Peyer's patch (tissue), 4 donors: Measurements from ENCODE around the gene KIFC3. TPM values are rescaled to one million over a fixed set of nuclear protein-coding genes. Genes with fewer than 3 reads are reported as not detected.

Experiments
- DNase-seq, 3 donors: peaks; one replicate each; pipeline ENCODE4 v3.0.0-alpha.2; 2017 to 2019
- H3K27ac ChIP-seq, 4 donors: fragments of 200-600 bp; sonication (generic); one replicate each; pipeline ENCODE4 v1.5.1; 2016 to 2019
- H3K27me3 ChIP-seq, 2 donors: fragments of 200-600 bp; sonication (generic); one replicate each; pipeline ENCODE4 v1.5.1; 2019
- H3K36me3 ChIP-seq, 3 donors: fragments of 200-600 bp; sonication (generic); one replicate each; pipeline ENCODE4 v1.5.1; 2016 to 2019
- H3K4me1 ChIP-seq, 4 donors: fragments of 200-600 bp; sonication (generic); one replicate each; pipeline ENCODE4 v1.5.1; 2016 to 2019
- H3K4me3 ChIP-seq, 4 donors: fragments of 200-600 bp; sonication (generic); 1 replicate in 3 of 4; 2 replicates in 1 of 4; pipeline ENCODE4 v1.5.1; 2016 to 2019; ENCODE audit warnings: mild to moderate bottlenecking in 1 of 4
- H3K9me3 ChIP-seq, 4 donors: fragments of 200-600 bp; sonication (generic); one replicate each; pipeline ENCODE4 v1.5.1; 2016 to 2019; ENCODE audit warnings: mild to moderate bottlenecking in 1 of 4
- POLR2A ChIP-seq, 2 donors: fragments of 450-650 bp; IDR thresholded peaks; one replicate each; pipeline ENCODE4 v1.5.1; 2017; ENCODE audit warnings: antibody characterized with exemption in 2 of 2, mild to moderate bottlenecking in 2 of 2, moderate library complexity in 2 of 2
- total RNA-seq, 4 donors: library from RNA; depleted of rRNA; stranded (reverse); fragments of >200 nt; gene quantifications; one replicate each; pipeline ENCODE4 v1.1.0, GENCODE V29; 2016
- TF ChIP-seq, protein P1 (sequence below), 6 experiments: fragments of 450-650 bp in 4 of 6; fragments of 200-600 bp in 2 of 6; sonication (generic) in 1 of 6; IDR thresholded peaks; one replicate each; pipeline ENCODE4 v1.5.1; 2017 to 2019; ENCODE audit warnings: antibody characterized with exemption in 6 of 6, mild to moderate bottlenecking in 3 of 6, moderate library complexity in 1 of 6

The KIFC3 gene
- total RNA-seq, 4 donors from 2014 or later = 29.7 to 530 (median 272) TPM

DNA sequence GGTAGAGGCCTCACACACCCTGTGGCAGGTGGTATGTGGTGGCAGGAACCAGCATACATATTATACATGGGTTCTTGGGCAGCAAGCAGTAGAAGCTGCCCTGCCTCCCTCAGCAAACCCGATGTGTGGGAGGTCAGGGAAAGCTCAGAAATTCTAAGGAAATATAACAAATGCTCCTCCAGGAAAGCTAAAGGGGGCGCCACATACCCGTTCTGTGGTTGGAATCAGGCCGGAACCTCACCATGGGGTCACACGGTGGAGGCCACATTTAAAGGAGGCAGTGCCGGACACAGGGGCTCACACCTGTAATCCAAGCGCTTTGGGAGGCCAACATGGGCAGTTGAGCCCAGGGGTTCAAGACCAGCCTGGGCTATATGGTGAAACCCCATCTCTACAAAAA is 79.1 kb downstream of the KIFC3 start:
- H3K27ac ChIP-seq = no peak overlapping the region
- no peak overlapping the region for H3K4me3 ChIP-seq
- peak in 1 of 3 donors; percentile 24 for DNase-seq
- no peaks in the 10 kb centered on the region for H3K36me3 ChIP-seq
- H3K27me3 ChIP-seq = no peaks in the 10 kb centered on the region
- H3K4me1 ChIP-seq = no peaks in the 10 kb centered on the region
- no peaks in the 10 kb centered on the region for H3K9me3 ChIP-seq
- no peak for TF ChIP-seq POLR2A (IDR thresholded peaks at IDR 0.05)
- TF ChIP-seq, protein P1, sequence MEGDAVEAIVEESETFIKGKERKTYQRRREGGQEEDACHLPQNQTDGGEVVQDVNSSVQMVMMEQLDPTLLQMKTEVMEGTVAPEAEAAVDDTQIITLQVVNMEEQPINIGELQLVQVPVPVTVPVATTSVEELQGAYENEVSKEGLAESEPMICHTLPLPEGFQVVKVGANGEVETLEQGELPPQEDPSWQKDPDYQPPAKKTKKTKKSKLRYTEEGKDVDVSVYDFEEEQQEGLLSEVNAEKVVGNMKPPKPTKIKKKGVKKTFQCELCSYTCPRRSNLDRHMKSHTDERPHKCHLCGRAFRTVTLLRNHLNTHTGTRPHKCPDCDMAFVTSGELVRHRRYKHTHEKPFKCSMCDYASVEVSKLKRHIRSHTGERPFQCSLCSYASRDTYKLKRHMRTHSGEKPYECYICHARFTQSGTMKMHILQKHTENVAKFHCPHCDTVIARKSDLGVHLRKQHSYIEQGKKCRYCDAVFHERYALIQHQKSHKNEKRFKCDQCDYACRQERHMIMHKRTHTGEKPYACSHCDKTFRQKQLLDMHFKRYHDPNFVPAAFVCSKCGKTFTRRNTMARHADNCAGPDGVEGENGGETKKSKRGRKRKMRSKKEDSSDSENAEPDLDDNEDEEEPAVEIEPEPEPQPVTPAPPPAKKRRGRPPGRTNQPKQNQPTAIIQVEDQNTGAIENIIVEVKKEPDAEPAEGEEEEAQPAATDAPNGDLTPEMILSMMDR (IDR thresholded peaks at IDR 0.05) = peak in 4 of 6 experiments; percentile 5 to 19 (median 14)

- Histone ChIP-seq H3K27me3 (no peaks in the 10 kb centered on the region), H3K36me3 (no peaks in the 10 kb centered on the region), H3K4me3 (no peak overlapping the region), H3K4me1 (no peaks in the 10 kb centered on the region), H3K27ac (no peak overlapping the region), H3K9me3 (no peaks in the 10 kb centered on the region)
- TF ChIP-seq, protein P1 (IDR thresholded peaks at IDR 0.05) = no peak
- TF ChIP-seq POLR2A (IDR thresholded peaks at IDR 0.05) = no peak
- peak in 1 of 3 donors; percentile 26 for DNase-seq
Observed at GRCh38 chr16:57722651-57723050, 79.6 kb downstream of the KIFC3 start.

GRCh38 chr16:57722210-57722499 is 80.1 kb downstream of the KIFC3 start:
- Histone ChIP-seq H3K4me1 (no peaks in the 10 kb centered on the region), H3K36me3 (no peaks in the 10 kb centered on the region), H3K4me3 (no peak overlapping the region), H3K9me3 (no peaks in the 10 kb centered on the region), H3K27me3 (no peaks in the 10 kb centered on the region), H3K27ac (no peak overlapping the region)
- TF ChIP-seq POLR2A (IDR thresholded peaks at IDR 0.05) = no peak
- TF ChIP-seq, protein P1 (IDR thresholded peaks at IDR 0.05) = no peak
- peak in 1 of 3 donors; percentile 30 for DNase-seq

- H3K27me3 ChIP-seq = no peaks in the 10 kb centered on the region
- TF ChIP-seq POLR2A (IDR thresholded peaks at IDR 0.05) = no peak
- TF ChIP-seq, protein P1 (IDR thresholded peaks at IDR 0.05) = no peak
Observed at GRCh38 chr16:57721356-57722209, 80.7 kb downstream of the KIFC3 start.

DNA sequence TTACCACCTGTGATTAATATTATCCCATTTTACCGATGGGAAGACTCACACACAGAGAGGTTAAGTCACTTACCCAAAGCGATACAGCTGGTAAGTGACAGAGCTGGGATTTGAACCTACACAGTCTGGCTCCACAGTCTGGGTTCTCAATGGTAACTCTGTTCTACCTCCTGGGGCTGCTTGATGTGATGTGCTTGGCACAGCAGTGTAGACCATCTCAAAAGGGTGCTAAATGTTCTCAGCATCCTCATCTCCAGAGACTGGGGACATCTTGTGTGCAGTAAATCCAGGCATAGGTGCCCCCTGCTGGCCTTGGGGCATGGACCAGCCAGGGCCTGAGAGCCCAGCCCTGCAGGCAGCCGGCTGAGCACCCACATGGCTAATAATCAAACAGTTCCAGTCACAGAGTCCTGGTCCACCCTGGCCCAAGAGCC is 82.1 kb downstream of the KIFC3 start:
- DNase-seq = peak; percentile 27 to 67 (median 64)
- Histone ChIP-seq H3K4me1 (no peaks in the 10 kb centered on the region), H3K4me3 (no peak overlapping the region), H3K27ac (no peak overlapping the region), H3K27me3 (no peaks in the 10 kb centered on the region), H3K36me3 (no peaks in the 10 kb centered on the region), H3K9me3 (no peaks in the 10 kb centered on the region)
- TF ChIP-seq, protein P1 (IDR thresholded peaks at IDR 0.05) = peak in 4 of 6 experiments; percentile 26 to 55 (median 50)
- no peak for TF ChIP-seq POLR2A (IDR thresholded peaks at IDR 0.05)

More at GRCh38 chr16:57721356-57722209, 80.7 kb downstream of the KIFC3 start:
- no peak overlapping the region for H3K4me3 ChIP-seq
- no peak overlapping the region for H3K27ac ChIP-seq
- DNase-seq = peak in 1 of 3 donors; percentile 29
- no peaks in the 10 kb centered on the region for H3K4me1 ChIP-seq
- no peaks in the 10 kb centered on the region for H3K36me3 ChIP-seq
- H3K9me3 ChIP-seq = no peaks in the 10 kb centered on the region
